HG03066 (cell line): ENCODE results near the gene CCDC148.

ENCODE experiments used
- ATAC-seq: cut with Tn5 transposase; IDR thresholded peaks from one replicate; pipeline ENCODE4 v1.9.1; 2021; ENCODE audit warnings: low read depth; ENCODE audit not compliant: unreplicated experiment

CCDC148 gene

GRCh38 chr2:158184556-158185343, 271.8 kb downstream of the CCDC148 start:
- no peak for ATAC-seq

DNA sequence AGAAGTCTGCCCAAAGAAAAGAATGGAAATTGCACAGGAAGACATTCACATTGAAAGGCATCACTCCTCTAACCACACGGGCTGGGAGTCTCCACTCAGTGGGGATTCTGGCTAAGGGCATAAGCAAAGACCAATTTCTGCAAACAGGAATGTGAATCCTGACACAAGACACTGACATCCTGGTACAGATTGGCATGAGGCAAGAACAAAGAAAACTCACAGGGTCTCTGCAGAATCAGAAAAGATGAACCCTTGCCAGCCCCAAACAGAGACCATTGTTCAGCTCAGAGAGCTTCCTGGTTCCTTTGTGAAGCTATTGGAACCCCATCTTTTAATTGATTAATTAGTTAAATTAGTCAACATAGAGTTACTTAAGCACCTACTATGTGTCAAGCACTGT, 272.6 kb downstream of the CCDC148 start:
- ATAC-seq = no peak

DNA sequence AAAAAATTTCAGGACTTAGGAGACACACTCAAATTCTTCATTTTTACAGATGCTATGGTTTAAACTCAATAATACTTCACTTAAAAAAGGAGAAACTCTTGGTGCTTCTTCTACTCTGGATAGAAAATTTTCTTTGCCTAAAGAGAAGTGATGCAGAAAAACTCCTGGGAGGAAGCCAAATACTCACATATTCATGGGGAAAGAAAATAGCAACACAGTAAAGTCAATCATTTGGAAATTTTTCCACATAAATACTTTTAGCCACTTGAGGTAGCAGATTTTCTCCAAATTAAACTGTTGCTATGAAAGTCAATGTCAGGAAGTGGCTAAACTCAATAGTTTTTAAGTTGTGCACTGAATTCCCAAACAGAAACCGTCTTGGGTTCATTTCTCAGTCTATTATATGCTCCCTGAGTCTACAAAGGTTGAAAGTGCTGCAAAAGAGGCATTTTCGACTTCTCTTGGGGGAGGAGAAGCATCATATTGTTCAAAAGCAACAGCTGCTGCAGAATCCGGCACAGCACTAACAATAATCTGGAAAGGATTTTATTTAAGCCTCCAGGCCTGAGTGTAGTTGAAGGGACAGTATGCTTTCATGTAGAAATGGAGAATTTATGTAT, 273.8 kb downstream of the CCDC148 start:
- ATAC-seq = no peak

DNA sequence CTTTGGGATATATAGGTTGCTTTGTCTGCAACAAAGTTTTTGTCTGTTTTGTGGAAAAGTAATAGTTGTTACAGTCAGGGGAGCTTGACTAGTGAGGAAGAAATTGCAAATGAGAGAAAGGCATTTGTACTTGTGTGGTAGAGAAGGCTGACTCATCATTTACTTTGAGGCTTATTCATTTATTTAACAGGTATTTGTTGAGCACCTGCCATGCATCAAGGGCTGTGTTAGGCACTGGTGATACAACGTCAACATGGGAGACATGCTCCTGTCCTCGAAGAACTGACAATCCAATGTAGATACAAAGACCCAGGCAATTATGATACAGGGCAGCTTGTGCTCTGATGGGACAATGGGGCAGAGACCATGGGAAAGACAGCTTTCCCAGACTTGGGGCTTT, 275.4 kb downstream of the CCDC148 start:
- no peak for ATAC-seq

DNA sequence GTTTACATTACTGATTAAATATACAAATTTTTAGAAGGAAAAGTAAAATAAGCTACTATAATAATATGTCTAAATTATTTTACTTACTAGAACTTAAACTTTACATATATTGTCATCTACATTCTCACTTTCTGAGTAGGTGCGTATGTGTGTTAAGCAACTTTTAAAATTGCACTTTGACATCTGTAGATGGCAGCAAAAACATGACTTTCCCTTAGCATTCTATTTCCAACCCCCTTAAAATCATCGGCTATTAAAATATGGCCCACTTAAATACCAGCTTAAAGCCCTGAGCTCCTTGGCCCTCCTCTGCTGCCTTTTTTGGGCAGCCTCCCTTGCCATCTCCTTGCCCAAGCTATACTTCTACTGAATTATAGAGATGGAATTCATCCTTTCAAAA, 276.9 kb downstream of the CCDC148 start:
- ATAC-seq = peak; percentile 54

- ATAC-seq = no peak
These were observed 277.9 kb downstream of the CCDC148 start for GRCh38 chr2:158178646-158179045.

GRCh38 chr2:158174956-158175355, 281.6 kb downstream of the CCDC148 start:
- no peak for ATAC-seq

DNA sequence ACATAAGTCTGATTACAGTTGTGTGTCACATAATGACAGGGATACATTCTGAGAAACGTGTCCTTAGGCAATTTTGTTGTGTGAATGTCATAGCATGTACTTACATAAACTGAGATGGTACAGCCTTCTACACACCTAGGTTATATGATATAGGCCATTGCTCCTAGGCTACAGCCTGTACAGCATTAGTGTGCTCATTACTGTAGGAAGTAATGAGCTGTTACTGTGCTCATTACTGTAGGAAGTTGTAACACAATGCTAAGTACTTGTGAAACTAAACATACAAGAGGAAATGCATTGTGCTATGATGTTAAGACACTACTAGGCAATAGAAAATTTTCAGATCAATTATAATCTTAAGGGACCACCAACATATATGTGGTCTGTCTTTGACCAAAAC, 282.1 kb downstream of the CCDC148 start:
- ATAC-seq = no peak

- no peak for ATAC-seq
These were observed 283.8 kb downstream of the CCDC148 start for GRCh38 chr2:158172719-158173118.

DNA sequence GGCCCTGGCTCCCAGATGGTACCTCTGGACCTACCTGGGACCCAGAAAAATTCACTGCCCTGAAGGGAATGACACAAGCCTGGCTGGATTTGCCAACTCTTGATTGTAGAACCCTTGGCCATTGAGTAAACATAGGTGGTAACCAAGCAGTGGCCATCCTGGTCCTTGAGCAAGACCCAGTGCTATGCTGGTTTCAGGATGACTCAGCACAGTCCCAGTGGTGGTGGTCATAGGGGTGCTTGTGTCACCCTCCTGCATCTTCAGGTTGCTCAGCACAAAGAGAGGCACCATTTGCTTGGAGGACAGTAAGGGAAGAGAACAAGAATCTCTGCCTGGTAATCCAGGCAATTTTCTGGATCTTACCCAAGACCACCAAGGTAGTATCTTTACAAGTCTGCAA, 302.0 kb downstream of the CCDC148 start:
- no peak for ATAC-seq

- ATAC-seq = no peak
These were observed 303.1 kb downstream of the CCDC148 start for GRCh38 chr2:158153270-158154015.

GRCh38 chr2:158144914-158145625, 311.5 kb downstream of the CCDC148 start:
- ATAC-seq = no peak

- ATAC-seq = no peak
These were observed 312.7 kb downstream of the CCDC148 start for GRCh38 chr2:158143703-158144360.

DNA sequence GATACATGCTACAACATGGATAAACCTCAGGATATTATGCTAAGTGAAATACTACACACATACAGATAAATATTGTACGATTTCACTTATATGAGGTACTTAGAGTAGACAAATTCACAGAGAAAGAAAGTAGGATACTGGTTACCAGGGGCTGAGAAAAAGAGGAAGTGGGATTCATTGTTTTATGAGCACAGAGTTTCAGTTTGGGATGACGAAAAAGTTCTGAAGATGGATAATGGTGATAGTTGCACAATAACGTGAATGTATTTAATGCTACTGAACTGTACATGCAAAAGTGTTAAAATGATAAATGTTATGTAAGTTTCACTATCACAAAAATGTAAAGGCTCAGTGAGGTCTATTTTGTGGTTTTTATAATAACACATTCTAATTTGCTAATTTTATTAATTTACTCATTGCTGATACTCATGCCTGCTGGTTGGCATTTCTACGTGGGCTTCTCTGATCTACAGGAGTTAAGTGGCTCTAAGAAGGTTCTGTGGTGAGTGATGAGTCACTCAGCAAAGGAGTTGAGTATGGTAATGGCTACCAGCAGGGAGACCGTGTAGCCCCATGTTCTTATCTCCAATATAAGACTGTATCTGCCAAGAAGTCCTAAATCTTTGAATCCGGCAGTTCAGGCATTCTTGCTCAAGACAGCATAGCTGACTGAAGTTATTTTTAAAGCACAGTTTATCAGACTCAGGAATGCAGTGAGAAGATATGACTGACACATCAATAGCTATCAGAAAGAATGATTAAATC, 313.8 kb downstream of the CCDC148 start:
- ATAC-seq = no peak

DNA sequence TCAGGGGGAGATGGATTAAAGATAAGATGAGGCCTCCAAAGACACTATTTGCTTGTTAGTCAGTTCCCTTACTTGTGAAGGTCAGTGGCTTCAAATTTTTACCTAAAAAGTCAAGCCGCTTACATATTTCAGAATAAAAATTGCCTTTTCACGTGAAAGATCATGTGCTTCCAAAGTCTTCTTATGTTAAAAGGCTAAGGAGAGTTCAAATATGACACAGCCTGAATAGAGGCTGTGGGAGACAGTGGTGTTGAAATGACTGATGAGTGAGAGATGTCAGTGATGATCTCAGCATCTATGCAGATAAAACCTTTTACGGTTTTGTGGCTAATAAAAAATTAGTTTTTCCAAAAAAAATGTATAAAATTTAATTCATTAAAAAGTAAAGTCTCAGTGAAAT, 314.4 kb downstream of the CCDC148 start:
- no peak for ATAC-seq

GRCh38 chr2:158140201-158140600, 316.4 kb downstream of the CCDC148 start:
- ATAC-seq = no peak

DNA sequence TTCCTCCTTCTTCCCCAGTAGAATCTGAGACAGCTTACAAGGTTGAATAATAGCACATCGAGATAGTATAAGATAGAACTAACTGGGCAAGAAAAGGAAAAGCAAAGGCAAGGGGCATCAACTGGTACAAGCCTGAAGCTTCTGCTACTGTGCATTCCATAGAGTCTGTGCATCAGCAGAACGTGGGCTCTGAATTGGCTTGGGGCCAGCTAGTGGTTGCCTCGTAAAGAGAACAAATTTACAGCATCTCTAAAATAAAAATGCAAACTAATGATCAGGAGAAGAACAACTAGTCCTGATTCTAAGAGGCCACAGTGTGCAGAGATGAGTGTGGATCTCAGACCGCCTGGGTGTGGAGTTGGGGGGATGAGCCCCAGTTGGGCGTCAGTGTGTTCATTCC, 318.3 kb downstream of the CCDC148 start:
- no peak for ATAC-seq

GRCh38 chr2:158135096-158135495, 321.5 kb downstream of the CCDC148 start:
- no peak for ATAC-seq

DNA sequence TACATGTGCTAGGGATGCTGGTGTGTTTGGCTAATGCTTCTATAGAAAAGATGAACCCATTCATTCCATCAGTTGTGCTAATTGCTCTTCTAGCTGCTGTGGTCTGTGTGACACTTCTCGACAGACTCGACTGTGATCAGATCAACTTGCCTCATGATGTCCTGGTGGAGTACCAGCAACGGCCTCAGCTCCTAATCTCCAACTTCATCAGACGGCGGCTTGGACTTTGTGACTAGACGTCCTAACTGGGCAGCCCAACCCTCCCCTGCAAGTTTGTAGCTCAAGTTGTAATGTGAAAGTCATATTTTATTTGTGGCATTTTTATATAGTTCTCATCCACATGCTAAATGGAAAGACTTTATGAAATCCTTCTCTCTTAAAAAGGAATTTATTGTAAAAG, 321.9 kb downstream of the CCDC148 start:
- no peak for ATAC-seq

GRCh38 chr2:158134055-158134454, 322.5 kb downstream of the CCDC148 start:
- ATAC-seq = no peak
